Measurements from ENCODE around the gene RAPGEF1.

RAPGEF1 gene

GRCh38 chr9:131747352-131747751, 7.5 kb upstream of the RAPGEF1 start:
- H3K27me3 ChIP-seq (ENCODE audit: insufficient read depth, insufficient read length) = no peaks in the 10 kb centered on the region
- no peak overlapping the region for H3K4me3 ChIP-seq (ENCODE audit: insufficient read length, low read depth)
- TF ChIP-seq SUZ12 (IDR thresholded peaks at IDR 0.05; ENCODE audit: extremely low read depth, insufficient read depth, insufficient read length) (no peak), YY1 (IDR thresholded peaks at IDR 0.05; ENCODE audit: insufficient read depth, insufficient read length) (no peak), ZNF274 (IDR thresholded peaks at IDR 0.05; ENCODE audit: low read depth, low read length) (no peak)
- H3K9ac ChIP-seq (ENCODE audit: insufficient read length, low read depth) = no peak overlapping the region
- H3K9me3 ChIP-seq (ENCODE audit: insufficient read depth, low read length) = peaks cover 15% of the 10 kb centered on the region; the same call in 1 of the 2 replicates
- H3K36me3 ChIP-seq (ENCODE audit: insufficient read depth, insufficient read length, low read length) = no peaks in the 10 kb centered on the region
- no peaks in the 10 kb centered on the region for H3K4me1 ChIP-seq (ENCODE audit: insufficient read depth, insufficient read length)
- no peak for DNase-seq (ENCODE audit: low read depth, low spot score)

- Histone ChIP-seq H3K9ac (ENCODE audit: insufficient read length, low read depth) (no peak overlapping the region), H3K9me3 (ENCODE audit: insufficient read depth, low read length) (peaks cover 31% of the 10 kb centered on the region; the same call in 1 of the 2 replicates), H3K27me3 (ENCODE audit: insufficient read depth, insufficient read length) (no peaks in the 10 kb centered on the region), H3K36me3 (ENCODE audit: insufficient read depth, insufficient read length, low read length) (no peaks in the 10 kb centered on the region), H3K4me1 (ENCODE audit: insufficient read depth, insufficient read length) (no peaks in the 10 kb centered on the region), H3K4me3 (ENCODE audit: insufficient read length, low read depth) (no peak overlapping the region)
- TF ChIP-seq ZNF274 (IDR thresholded peaks at IDR 0.05; ENCODE audit: low read depth, low read length) (no peak), SUZ12 (IDR thresholded peaks at IDR 0.05; ENCODE audit: extremely low read depth, insufficient read depth, insufficient read length) (no peak), YY1 (IDR thresholded peaks at IDR 0.05; ENCODE audit: insufficient read depth, insufficient read length) (no peak)
- no peak for DNase-seq (ENCODE audit: low read depth, low spot score)
Measured at GRCh38 chr9:131745610-131746009, 5.7 kb upstream of the RAPGEF1 start.

DNA sequence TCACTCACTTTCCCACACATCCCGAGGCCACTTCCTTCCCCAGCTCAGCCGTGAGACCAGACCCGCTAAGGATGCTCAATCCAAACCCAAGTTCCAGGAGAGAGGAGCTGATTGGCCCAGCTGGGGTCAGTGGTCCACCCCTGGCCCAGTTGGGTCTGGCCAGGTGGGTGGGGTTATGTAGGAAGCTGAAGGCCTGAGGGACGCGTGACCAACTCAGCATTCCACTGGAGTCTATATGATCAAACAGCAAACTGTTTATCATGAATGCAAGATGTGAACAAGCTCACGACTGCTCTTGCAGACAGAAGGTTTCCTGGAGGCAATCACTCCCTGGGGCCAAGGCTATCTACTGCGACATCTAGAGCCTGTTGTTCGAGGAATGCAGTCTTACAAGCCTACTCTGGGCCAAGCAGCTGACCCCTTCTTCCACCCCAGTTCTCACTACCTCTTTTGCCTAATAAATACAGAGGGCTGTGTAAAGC, 4.9 kb upstream of the RAPGEF1 start:
- H3K4me1 ChIP-seq (ENCODE audit: insufficient read depth, insufficient read length) = no peaks in the 10 kb centered on the region
- TF ChIP-seq ZNF274 (IDR thresholded peaks at IDR 0.05; ENCODE audit: low read depth, low read length) (no peak), YY1 (IDR thresholded peaks at IDR 0.05; ENCODE audit: insufficient read depth, insufficient read length) (no peak), SUZ12 (IDR thresholded peaks at IDR 0.05; ENCODE audit: extremely low read depth, insufficient read depth, insufficient read length) (no peak)
- no peaks in the 10 kb centered on the region for H3K36me3 ChIP-seq (ENCODE audit: insufficient read depth, insufficient read length, low read length)
- no peak overlapping the region for H3K4me3 ChIP-seq (ENCODE audit: insufficient read length, low read depth)
- no peak for DNase-seq (ENCODE audit: low read depth, low spot score)
- H3K9ac ChIP-seq (ENCODE audit: insufficient read length, low read depth) = no peak overlapping the region
- H3K27me3 ChIP-seq (ENCODE audit: insufficient read depth, insufficient read length) = no peaks in the 10 kb centered on the region
- peaks cover 37% of the 10 kb centered on the region; the same call in 1 of the 2 replicates for H3K9me3 ChIP-seq (ENCODE audit: insufficient read depth, low read length)

- no peak overlapping the region for H3K9ac ChIP-seq (ENCODE audit: insufficient read length, low read depth)
- H3K9me3 ChIP-seq (ENCODE audit: insufficient read depth, low read length) = peaks cover 37% of the 10 kb centered on the region; the same call in 1 of the 2 replicates
- H3K27me3 ChIP-seq (ENCODE audit: insufficient read depth, insufficient read length) = no peaks in the 10 kb centered on the region
- DNase-seq (ENCODE audit: low read depth, low spot score) = no peak
- no peaks in the 10 kb centered on the region for H3K36me3 ChIP-seq (ENCODE audit: insufficient read depth, insufficient read length, low read length)
- no peak overlapping the region for H3K4me3 ChIP-seq (ENCODE audit: insufficient read length, low read depth)
- H3K4me1 ChIP-seq (ENCODE audit: insufficient read depth, insufficient read length) = no peaks in the 10 kb centered on the region
- TF ChIP-seq SUZ12 (IDR thresholded peaks at IDR 0.05; ENCODE audit: extremely low read depth, insufficient read depth, insufficient read length) = no peak
- no peak for TF ChIP-seq ZNF274 (IDR thresholded peaks at IDR 0.05; ENCODE audit: low read depth, low read length)
- TF ChIP-seq YY1 (IDR thresholded peaks at IDR 0.05; ENCODE audit: insufficient read depth, insufficient read length) = no peak
Measured at GRCh38 chr9:131744171-131744719, 4.4 kb upstream of the RAPGEF1 start.

DNA sequence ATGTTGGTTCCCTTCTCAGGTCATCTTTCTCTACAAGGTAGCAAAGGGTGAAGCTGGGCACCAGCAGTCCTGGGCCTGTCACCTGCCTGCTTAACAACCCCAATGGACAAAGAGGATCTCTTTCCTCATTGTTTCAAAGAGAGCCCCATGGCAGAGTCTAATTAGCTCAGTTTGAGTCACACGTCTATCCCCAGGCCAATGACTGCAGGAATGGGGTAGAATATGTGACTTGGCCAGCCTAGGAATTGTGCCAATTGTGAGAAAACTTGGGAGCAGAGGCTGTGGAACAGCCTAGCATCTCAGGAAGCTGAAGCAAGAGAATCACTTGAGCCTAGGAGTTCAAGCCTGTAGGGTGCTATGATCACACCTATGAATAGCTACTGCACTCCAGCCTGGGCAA, 3.6 kb upstream of the RAPGEF1 start:
- no peak for DNase-seq (ENCODE audit: low read depth, low spot score)
- peaks cover 3% of the 10 kb centered on the region for H3K4me1 ChIP-seq (ENCODE audit: insufficient read depth, insufficient read length)
- TF ChIP-seq SUZ12 (IDR thresholded peaks at IDR 0.05; ENCODE audit: extremely low read depth, insufficient read depth, insufficient read length) (no peak), YY1 (IDR thresholded peaks at IDR 0.05; ENCODE audit: insufficient read depth, insufficient read length) (no peak), ZNF274 (IDR thresholded peaks at IDR 0.05; ENCODE audit: low read depth, low read length) (no peak)
- no peak overlapping the region for H3K4me3 ChIP-seq (ENCODE audit: insufficient read length, low read depth)
- no peaks in the 10 kb centered on the region for H3K36me3 ChIP-seq (ENCODE audit: insufficient read depth, insufficient read length, low read length)
- H3K9ac ChIP-seq (ENCODE audit: insufficient read length, low read depth) = no peak overlapping the region
- no peaks in the 10 kb centered on the region for H3K27me3 ChIP-seq (ENCODE audit: insufficient read depth, insufficient read length)
- H3K9me3 ChIP-seq (ENCODE audit: insufficient read depth, low read length) = peaks cover 40% of the 10 kb centered on the region; the same call in 1 of the 2 replicates

DNA sequence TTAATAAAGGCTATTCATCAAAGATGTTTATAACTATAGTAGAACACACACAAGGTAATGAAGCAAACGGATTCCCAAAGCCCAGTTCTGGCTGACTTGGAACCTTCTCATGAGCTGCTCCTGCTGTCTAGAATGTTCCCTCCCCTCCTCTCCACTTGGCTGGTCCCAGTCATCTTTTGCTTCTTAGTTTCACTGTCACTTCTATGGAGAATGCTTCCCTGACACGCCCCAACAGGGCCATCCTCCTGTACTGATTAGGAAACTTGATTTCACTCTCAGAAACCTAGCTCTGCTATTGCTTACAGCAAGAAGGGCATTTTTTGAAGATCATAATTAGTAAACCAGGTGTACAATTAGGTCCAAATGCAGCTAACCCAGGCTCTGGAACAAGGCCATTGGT, 3.2 kb upstream of the RAPGEF1 start:
- H3K4me1 ChIP-seq (ENCODE audit: insufficient read depth, insufficient read length) = peaks cover 4% of the 10 kb centered on the region

DNA sequence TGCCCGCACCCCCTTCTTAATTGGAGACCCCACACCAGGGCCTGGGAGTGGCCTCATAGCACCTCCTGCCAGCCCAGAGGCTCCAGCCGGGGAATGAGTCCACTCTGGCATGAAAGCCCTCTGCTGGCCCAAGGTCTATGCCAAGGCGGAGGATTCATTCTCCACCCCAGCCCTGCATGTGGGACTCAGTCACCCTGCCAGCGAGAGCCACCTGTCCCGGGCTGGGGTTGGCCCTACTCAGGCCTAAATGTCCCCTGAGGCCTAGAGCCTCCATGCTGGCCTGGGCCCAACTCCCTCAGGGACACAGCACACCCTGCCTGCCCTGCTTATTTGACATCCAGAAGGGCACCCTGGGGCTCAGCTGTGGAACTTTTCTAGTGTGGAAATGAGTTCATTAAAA, 1.0 kb upstream of the RAPGEF1 start:
- peaks cover 6% of the 10 kb centered on the region for H3K36me3 ChIP-seq (ENCODE audit: insufficient read depth, insufficient read length, low read length)

More for the DNA sequence above, 3.2 kb upstream of the RAPGEF1 start:
- H3K4me3 ChIP-seq (ENCODE audit: insufficient read length, low read depth) = no peak overlapping the region
- peaks cover 44% of the 10 kb centered on the region; the same call in 1 of the 2 replicates for H3K9me3 ChIP-seq (ENCODE audit: insufficient read depth, low read length)
- TF ChIP-seq ZNF274 (IDR thresholded peaks at IDR 0.05; ENCODE audit: low read depth, low read length) = no peak
- TF ChIP-seq YY1 (IDR thresholded peaks at IDR 0.05; ENCODE audit: insufficient read depth, insufficient read length) = no peak
- TF ChIP-seq SUZ12 (IDR thresholded peaks at IDR 0.05; ENCODE audit: extremely low read depth, insufficient read depth, insufficient read length) = no peak
- no peaks in the 10 kb centered on the region for H3K27me3 ChIP-seq (ENCODE audit: insufficient read depth, insufficient read length)
- no peaks in the 10 kb centered on the region for H3K36me3 ChIP-seq (ENCODE audit: insufficient read depth, insufficient read length, low read length)
- DNase-seq (ENCODE audit: low read depth, low spot score) = no peak
- H3K9ac ChIP-seq (ENCODE audit: insufficient read length, low read depth) = no peak overlapping the region

More for the DNA sequence above, 1.0 kb upstream of the RAPGEF1 start:
- no peak for DNase-seq (ENCODE audit: low read depth, low spot score)
- Histone ChIP-seq H3K9me3 (ENCODE audit: insufficient read depth, low read length) (peaks cover 44% of the 10 kb centered on the region; the same call in 1 of the 2 replicates), H3K27me3 (ENCODE audit: insufficient read depth, insufficient read length) (no peaks in the 10 kb centered on the region), H3K4me3 (ENCODE audit: insufficient read length, low read depth) (no peak overlapping the region), H3K4me1 (ENCODE audit: insufficient read depth, insufficient read length) (peaks cover 4% of the 10 kb centered on the region), H3K9ac (ENCODE audit: insufficient read length, low read depth) (no peak overlapping the region)
- TF ChIP-seq ZNF274 (IDR thresholded peaks at IDR 0.05; ENCODE audit: low read depth, low read length) (no peak), YY1 (IDR thresholded peaks at IDR 0.05; ENCODE audit: insufficient read depth, insufficient read length) (no peak), SUZ12 (IDR thresholded peaks at IDR 0.05; ENCODE audit: extremely low read depth, insufficient read depth, insufficient read length) (no peak)

Data from NT2/D1 (cell line).